H4 (cell line): ENCODE measurements around the gene HTR3C. TPM values are rescaled to one million over a fixed set of nuclear protein-coding genes. Genes with fewer than 3 reads are reported as not detected.
A peak's percentile ranks its signal among the peaks of the same experiment; 100 is the strongest.
"Not testable (repeated sequence)": the region's sequence is repeated elsewhere in the genome, so short reads cannot be mapped to it uniquely, and the experiment has no call there.

ENCODE experiments used
- DNase-seq: peaks from one replicate; pipeline ENCODE4 v3.0.0-alpha.2; 2015; ENCODE audit warnings: low spot score
- total RNA-seq: library from RNA; depleted of rRNA; stranded (reverse); fragments of >200 nt; shearing (Covaris generic); gene quantifications from 2 replicates; pipeline ENCODE4 v1.2.3, GENCODE V29; 2014

The HTR3C gene
- total RNA-seq, 1 experiment from 2014 or later, result not detected

DNA sequence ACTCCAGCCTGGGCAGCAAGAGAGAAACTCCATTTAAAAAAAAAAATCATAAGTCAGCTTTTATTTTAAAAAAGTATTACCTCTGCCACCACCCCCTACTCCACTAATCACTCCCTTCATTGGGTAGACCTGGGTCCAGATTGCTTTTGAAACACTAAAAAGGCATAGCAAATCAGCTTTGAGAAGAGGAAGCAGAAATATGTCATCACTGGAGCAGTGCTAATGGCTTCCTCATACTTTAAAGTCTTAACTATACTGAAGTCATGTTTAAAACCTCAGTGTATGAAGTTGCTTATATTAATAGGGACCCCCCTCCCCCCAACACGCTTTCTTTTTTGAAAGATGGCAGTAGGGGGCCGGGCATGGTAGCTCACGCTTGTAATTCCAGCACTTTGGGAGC lies 22.3 kb upstream of the HTR3C start:
- DNase-seq, result no peak

DNA sequence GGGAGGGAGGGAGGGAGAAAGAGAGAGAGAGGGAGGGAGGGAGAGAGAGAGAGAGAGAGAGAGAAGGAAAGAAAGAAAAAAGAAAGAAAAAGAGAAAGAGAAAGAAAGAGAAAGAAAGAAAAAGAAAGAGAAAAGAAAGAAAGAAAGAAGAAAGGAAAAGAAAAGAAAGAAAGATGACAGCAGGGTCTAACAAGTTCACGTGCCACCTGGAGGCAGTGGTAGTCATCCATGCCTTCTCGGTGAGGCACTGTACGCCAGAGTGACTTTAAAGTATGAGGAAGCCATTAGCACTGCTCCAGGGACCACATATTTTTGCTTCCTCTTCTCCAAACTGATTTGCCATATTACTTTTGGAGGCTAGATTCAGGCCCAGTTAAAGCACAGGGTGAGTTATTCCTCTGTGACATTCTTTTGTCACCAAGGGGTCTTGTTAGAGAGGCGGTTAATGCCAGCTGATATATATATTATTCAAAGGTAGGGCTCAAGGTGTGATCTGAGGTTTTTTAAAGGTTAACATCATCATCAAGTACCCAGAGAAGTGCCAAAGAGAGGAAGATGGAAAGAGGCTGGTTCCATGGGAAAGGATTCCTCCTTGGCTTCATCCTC lies 21.6 kb upstream of the HTR3C start, which contains the start of gene HTR3D:
HTR3D (plus strand) TSS at position 556 of the 606 bp plus-strand sequence; CDS start at position 556, 0 bp downstream.
- no peak for DNase-seq

DNA sequence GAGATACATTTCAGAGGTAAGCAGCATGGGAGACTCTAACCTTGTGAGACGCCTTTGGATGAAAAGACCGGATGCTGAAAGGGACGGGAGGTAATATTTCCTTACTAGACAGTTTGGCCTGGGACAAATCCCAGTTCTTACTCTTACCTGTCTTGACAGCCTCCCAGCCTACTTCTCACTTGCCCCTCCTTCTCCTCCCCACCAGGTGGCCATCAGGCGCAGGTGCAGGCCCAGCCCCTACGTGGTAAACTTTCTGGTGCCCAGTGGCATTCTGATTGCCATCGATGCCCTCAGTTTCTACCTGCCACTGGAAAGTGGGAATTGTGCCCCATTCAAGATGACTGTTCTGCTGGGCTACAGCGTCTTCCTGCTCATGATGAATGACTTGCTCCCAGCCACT lies 15.0 kb upstream of the HTR3C start:
- DNase-seq, result no peak

DNA sequence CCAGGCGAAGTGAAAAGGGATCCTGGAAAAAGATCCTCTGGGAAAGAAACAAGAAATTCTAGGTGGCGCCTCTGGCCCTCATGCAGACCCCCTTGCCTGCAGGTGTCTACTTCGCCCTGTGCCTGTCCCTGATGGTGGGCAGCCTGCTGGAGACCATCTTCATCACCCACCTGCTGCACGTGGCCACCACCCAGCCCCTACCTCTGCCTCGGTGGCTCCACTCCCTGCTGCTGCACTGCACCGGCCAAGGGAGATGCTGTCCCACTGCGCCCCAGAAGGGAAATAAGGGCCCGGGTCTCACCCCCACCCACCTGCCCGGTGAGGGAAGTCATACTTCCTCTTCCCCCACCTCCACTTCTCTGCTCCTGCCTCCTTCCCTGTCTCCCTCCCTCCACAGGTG lies 14.5 kb upstream of the HTR3C start:
- not testable (repeated sequence) for DNase-seq

DNA sequence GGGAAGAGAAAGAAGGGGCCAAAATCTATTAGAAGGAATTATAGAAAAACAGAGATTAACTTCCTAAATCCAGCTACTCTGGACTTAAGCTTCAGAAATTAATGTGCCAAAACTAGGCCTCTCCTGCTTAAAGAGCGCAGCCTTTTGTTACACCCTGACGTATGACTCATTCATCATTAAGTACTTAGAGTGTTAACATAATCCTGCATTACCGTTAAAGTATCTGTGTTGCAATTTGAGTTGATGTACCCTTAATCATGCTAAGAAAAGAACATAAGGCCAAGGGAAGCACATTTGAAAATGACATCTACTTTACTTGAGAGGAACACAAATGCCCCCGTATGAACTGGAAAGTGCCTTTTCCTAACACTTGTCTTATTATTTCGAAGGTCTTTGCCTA lies 13.4 kb upstream of the HTR3C start:
- DNase-seq, result no peak

DNA sequence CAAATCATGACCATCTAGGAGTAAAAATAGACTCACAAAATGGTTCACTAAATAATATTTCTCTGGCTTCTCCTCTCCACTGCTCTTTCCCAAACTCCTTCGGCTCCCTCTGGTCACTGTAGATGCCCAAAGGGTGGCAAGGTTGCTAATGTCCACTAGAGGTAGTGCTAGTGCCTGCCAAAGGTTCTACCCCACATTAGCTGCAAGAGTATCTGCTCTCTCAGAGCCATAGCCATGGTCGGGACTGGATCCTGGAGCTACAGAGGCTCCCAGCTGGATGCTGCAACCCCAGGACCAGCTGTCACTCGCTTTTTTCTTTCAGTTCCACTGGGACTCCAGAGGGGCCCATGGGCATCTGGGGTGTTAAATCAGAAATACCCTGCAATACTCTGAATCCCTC lies 12.8 kb upstream of the HTR3C start:
- peak; percentile 36 for DNase-seq

DNA sequence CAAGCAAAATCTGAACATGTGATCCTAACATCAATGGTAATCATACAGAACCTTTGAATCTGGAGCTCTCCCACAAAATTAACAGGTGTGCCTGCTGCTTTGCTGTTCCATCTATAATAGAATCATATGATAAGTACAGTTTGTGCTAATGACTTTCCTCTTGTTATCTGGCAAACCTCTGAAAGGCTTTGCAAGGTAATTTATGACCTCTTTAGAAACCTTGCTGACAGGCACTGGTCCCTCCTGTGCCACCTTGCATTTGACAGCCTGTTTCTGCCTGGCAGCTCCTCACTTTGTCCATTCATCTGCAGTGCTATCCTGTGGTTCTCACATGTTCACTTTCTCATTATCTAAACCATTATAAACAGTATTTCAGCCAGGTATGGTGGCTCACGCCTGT lies 10.2 kb upstream of the HTR3C start:
- no peak for DNase-seq

DNA sequence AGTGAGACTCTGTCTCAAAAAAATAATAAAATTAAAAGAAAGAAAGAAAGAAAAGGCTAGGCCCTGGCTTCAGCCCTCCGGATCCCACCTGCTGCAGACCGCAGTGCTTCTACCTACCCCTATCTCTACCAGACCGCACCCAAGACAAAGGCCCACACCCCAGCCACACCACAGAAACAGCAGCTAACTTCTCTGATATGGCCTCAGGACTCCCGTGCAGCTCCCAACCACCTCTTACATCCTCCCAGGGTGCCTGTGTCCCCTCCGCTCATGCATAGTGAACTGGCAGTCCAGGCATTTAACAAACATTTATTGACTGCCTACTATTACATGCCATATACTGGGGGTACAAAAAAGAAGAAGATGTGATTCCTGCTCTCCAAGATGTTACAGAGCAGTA lies 6.9 kb upstream of the HTR3C start:
- no peak for DNase-seq

DNA sequence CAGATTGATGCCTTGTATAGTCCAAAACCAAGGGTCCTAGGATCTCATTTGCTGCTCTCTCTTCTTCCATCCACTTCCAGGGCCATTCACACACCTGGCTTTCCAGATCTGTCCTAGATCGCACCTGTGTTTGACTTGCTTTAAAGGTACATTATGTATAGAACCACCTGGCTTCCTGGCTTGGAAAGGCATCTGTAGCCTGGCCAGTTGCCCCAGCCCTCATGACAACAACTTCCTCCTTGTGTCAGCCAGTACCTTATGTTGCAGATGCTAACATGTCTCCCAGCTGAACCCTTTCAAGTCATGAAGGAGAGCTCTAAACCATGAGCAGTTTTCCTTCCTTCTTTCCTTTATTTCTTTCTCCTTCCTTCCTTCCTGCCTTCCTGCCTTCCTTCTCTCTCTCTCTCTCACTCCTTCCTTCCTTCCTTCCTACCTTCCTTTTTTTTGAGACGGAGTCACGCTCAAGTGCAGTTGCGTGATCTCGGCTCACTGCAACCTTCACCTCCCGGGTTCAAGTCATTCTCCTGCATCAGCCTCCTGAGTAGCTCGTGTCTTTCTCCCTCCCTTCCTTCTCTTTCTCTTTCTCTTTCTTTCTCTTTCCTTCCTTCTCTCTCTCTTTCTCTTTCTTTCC lies 2.5 kb upstream of the HTR3C start:
- no peak for DNase-seq

DNA sequence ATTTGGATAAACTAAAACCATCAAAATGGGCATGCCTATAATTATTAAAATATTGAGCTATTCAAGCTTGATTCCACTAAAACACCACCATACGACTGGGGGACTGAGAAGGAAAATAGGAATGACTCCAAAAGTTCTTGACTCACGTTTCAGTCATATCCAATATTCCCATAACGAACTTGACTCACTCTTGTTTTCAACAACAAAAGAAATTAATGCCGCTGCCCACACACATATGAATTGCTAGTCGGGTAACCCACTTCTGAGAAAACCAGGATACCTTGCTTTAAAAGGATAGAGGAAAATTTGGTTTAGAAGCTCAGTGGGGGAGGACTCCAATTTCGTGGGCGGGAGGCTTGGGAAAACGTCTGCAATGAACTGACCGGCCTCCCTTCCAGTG lies 5.2 kb downstream of the HTR3C start:
- DNase-seq, result no peak

DNA sequence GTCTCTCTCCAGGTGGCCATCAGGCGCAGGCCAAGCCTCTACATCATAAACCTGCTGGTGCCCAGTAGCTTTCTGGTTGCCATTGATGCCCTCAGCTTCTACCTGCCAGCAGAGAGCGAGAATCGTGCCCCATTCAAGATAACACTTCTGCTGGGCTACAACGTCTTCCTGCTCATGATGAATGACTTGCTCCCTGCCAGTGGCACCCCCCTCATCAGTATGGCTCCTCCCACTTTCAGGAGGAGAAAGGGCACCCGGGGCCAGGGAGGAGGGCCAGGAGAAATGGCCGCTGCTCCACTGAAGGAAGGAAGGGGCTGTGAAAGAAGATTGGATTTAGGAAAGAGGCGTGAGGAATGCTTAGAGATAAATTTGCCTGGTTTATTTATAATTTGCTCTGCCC lies 6.6 kb downstream of the HTR3C start:
- DNase-seq, result no peak

DNA sequence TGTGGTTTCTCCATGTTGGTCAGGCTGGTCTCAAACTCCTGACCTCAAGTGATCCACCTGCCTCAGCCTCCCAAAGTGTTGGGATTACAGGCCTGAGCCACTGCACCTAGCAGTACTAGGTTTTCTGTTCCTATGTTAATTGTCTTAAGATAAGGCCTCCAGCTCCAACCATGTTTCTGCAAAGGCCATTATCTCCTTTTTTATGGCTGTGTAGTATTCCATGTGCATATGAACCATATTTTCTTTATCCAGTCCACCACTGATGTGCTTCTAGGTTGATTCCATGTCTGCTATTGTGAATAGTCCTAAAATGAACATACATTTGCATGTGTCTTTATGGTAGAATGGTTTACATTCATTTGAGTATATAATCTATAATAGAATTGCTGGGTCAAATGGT lies 9.8 kb downstream of the HTR3C start:
- DNase-seq, result no peak

DNA sequence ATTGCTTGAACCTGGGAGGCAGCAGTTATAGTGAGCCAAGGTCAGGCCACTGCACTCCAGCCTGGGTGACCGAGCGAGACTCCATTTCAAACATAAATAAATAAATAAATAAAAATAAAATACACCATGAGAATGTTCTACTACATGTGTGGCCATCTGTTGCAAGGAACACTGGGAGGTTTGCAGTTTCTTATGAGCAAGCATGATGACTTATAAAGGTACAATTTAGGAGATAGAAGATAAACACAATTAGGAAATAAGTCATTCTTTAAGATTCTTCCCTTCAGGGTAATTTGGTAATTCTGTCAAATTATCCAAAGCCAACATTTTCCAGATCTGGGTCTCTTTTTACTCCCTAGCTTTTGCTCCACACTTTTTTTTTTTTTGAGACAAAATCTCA lies 13.4 kb downstream of the HTR3C start:
- DNase-seq, result no peak

DNA sequence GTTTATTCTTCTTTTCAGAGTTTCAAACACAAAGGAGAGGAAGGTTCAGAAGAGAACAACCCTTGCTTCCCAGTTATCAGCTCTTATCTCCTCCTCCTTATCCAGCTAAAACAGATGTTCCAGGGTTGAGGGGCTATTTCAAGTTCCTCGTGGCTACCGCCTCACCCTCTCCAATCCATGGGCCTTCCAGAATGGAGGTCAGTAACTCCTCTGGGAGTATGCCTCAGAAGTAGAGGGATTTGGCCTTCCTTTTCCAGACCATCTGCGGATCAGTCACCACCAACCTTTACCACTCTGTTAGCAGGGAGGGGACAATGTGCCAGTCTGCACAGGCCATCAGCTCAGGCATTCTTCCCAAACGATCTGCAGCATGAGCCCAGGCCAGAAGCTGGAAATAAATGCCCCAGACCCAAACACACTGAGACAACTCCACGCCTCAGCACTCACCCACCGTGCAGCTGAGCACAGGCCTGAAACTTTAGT lies 14.8 kb downstream of the HTR3C start:
- DNase-seq, result no peak

DNA sequence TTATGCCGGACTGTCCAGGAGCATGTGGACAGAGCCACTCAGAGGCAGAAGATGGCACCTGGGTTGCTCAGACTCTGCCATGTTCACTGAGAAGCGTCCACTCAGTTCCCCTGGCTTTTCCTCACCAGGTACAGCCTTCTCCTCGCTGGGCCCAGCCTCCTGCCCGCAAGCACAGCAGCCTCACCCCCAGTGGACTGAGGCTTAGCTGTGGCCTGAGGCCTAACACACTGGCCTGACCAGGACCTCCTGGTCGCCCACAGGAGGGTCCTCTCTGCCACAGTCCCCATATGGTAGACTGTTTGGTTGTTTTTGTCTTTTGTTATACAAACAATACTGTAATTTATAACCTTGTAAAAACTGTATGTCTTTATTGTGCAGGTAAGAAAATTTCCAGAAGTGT lies 15.5 kb downstream of the HTR3C start:
- no peak for DNase-seq

DNA sequence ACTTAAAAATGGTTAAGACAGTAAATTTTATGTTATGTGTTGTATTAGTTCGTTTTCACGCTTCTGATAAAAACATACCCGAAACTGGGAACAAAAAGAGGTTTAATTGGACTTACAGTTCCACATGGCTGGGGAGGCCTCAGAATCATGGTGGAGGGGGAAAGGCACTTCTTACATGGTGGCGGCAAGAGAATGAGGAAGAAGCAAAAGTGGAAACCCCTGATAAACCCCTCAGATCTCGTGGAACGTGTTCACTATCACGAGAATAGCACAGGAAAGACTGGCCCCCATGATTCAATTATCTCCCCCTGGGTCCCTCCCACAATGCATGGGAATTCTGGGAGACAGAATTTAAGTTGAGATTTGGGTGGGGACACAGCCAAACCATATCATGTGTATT lies 18.3 kb downstream of the HTR3C start:
- DNase-seq, result not testable (repeated sequence)

DNA sequence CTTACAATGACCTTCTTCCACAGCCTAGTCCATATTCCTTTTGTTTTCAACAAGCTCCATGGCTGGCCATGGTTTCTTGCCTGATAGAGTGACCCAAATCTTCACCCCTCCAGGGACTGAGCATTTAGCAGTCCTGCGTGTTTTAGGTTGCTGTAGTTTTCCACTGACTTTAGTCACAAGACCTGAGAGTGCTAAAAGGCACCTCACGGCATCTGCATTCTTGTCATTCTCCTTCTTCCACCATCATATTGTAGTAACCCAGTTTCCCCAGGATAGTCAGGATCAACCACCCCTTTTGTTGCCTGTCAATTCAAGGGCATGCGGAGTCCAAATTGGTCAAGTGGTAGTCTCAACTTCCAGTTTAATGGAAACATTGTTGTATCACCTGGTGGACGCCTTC lies 20.8 kb downstream of the HTR3C start:
- DNase-seq, result no peak

DNA sequence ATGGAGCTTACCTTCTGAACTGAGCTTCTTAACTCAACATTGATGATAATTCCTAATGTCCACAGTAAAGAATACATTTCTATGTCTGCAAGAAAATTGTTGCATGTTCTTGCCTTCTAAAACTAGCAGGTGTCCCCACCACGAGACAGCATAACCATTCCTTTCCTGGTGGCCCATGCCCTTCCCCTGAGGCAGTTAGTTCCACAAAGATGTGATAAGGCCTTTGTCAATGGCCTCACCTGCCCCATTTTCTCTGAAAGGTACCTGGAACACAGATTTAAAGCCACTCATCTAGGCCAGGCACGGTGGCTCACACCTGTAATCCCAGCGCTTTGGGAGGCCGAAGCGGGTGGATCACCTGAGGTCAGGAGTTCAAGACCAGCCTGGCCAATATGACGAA lies 23.1 kb downstream of the HTR3C start:
- DNase-seq, result no peak

DNA sequence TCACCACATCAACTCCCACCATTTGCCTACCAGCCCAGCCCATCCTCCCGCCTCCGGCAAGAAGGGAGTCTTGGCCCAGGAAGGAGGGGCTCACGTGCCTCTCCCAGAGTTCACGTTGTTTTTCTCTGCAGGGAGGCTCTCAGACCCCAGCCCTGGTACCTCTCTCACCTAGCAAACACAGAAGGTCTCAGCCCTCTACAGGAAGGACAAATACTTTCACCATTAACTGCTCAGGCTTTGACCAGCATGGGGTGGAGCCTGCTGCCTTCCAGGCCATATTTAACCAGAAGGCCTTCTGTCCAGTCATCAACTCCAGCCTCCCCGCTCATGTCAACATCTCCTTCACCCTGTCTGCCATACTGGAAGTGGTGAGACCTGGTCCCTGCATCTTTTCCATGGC lies 25.0 kb downstream of the HTR3C start:
- DNase-seq, result no peak

DNA sequence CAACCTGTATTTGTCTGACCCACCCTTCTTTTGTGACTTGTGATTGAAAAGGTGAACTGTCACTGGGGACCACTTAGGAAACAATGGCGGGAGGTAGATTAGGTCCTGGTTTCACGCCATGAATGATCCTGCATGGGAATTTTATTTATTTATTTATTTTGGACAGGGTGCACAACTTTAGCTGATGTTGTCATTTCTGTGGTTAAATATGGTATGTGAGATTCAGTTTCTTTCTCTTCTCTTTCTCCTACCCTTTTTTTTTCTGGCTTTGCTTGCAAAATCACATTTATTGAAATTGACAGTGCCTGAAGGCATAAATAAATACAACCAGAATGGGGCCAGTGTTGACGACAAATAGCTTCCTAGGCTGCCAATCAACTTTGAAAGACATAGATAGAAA lies 26.0 kb downstream of the HTR3C start:
- DNase-seq, result no peak

DNA sequence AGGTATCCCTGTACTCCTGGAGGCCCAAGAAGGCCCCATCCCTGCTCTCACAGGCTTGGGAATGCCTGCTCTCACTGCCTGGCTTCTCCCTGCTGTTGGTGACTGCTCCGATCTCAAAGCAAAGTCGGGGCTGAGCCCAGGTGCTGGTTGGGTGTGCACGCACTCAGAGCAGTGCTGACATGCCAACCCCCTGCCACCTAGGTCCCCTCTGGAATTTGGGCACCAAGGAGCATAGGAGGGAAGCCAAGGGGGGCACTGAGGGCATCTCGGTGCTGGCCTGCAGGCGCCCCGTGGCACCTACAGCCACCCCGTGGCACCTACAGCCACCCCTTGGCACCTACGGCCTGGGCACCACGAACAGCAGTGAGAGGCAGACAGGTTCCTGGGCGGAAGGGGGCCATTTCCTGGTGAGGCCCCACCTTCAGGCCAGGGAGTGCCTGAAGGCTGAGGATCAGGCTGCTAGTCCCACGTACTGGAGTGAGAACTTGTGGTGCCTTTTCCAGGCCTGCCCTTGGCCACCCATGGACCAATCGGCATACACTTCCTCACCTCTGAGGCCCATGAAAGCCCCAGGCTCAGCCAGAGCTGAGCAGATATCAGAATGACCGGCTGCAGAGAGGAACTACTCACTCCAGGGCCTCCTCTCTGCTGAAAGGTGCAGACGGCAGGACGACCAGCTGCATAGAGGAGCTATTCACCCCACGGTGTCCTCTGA lies 28.4 kb downstream of the HTR3C start:
- DNase-seq, result no peak

DNA sequence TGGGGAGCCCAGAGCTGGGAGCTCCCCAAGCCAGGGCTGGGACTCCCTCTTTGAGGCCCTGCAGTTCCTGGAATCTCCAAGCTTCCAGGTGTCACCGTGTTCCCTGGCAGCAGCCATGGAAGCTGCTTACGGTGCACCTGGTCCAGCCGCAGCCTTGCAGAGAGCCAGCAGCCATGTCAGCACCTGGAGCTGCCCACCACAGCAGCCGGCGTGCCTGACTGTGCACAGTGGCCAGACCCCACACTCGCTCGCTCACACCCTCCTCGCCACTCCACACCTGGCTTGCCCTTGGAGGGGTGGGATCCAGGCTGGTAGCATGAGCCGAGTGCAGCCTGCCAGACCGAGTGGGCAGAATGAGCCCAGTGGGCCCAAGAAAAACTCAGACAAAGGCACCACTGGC lies 29.2 kb downstream of the HTR3C start:
- no peak for DNase-seq

DNA sequence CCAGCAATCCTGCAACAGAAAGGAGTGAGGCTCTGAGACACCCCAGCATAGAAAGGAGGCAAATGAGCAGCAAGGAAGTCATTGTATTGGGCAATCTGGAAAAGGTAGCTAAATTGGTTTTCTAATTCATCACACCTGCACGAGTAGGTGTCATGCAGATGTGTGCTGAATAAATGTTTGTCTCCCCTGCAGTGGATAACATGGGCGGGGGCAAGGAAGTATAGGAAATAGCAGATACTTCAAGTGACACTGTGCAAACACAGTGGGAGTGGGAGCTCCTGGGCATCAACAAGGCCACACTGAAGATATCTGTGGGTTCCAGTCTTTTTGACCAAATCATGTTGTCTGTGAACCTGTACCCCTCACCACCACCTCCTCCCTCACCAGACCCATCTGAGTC lies 29.6 kb downstream of the HTR3C start:
- DNase-seq, result no peak
